Astrocyte of the hippocampus (primary cell): ENCODE measurements around the gene LCN10.
A peak's percentile ranks its signal among the peaks of the same experiment; 100 is the strongest.
"Not testable (repeated sequence)": the region's sequence is repeated elsewhere in the genome, so short reads cannot be mapped to it uniquely, and the experiment has no call there.

Experiments
- DNase-seq: peaks from one replicate; pipeline ENCODE4 v3.0.0; 2011; ENCODE audit warnings: low read depth, low spot score

LCN10 gene

DNA sequence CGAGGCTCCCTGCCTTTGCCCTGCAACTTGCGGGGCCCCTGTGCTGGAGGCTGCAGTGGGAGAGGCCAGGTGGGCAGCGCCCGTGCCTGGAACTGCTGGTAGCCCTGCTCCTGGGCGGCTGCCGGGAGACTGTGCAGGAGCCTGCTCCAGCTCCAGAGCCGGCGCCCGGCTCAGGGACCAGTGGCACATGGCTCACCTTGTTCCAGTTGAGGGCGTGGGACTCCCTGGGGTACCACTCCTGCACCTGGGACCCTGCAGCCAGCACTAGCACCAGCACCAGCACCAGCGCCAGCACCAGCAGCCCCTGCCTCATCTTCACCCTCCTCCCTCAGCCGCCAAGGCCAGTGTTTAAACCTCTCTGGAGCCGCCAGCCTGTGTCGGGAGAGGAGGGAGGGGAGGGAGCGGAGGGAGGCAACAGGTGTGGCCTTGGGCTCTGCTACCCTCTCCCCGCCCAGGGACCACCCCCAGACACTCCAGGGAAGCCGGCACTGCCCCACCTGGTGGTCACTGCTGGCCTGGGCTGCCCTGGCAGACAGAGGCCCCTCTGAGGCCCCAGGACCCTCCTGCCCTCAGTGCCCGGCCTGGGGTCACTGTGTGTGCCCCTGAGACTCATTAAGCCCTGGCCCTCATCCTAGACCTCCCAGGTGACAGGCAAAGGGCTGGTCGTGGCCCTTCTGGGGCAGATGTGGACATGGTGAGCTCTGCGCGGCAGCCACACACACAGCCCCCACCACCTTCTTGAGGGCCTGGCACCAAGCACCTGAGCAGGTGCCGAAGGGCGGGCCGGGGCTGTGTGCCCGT lies at the start of gene LCN10:
LCN10 (minus strand) TSS at position 350 of the 801 bp plus-strand sequence; CDS start at position 313, 37 bp downstream.
- no peak for DNase-seq

DNA sequence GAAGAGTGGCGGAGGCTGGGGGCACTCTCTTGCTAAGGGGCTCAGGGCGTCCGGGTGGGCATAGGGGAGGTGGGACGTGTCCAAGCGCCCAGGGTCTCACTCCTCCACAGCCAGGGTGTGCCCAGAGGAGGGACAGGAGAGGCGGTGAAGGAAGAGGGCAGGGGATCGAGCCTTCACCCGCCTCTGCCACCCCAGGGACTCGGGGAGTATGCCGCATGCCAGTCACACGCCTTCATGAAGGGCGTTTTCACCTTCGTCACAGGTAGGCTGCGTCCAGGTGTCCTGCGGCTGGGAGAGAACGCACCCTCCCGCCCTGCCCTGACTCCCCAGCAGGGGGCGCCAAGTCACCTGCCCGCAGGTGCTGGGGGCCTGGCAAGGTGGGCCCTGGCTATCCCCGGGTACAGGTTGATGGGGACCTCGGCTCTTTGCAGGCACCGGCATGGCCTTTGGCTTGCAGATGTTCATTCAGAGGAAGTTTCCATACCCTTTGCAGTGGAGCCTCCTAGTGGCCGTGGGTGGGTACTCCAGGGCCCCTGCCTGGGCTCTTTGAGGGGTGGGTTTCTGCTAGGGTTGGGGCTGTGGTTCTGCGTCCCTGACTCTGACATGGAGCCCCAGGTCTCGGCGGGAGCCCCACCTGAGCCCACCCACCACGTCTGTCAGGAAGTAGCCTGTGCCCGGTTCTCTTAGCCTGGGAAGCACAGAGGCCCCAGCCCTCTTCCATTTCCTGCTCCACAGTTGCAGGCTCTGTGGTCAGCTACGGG lies 49.0 kb upstream of the LCN10 start:
- peak; percentile 45 for DNase-seq

DNA sequence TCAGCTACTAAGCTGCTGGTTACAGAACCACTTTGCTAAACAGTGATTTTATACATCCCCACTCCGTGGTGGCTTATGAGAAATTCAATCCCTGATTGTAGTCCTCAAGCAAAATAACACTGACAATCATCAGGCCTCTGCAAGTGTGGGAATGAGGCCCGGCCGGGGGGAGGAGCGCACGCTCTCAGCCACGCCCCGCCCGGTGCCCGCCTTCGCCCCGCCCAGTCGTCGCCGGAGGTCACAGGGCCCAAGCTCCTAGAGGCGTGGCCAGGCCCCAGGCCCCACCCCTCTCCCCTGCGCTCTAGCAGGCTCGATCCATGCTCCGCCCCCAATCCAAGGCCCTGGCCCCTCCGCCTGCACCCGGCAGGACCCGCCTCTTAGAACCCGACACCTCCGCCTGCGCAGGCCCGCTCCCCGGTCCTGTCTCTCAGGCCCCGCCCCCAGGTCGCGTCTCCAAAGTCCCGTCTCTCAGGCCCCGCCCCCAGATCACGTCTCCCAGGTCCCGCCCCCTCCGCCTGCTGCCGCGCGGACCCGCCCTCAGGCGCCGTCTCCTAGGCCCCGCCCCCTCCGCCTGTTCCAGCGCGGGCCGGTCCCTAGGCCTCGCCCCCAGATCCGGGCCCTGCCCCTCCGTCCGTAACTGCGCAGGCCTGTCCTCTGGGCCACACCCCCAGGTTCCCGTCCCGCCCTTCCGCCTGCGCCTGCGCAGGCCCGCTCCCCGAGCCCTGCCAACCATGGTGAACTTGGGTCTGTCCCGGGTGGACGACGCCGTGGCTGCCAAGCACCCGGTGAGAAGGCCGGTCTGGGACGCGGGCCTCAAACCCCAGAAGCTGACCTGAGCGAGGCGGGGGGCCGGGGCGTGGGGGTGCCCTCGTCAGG lies 48.1 kb upstream of the LCN10 start, which contains the start of gene TMEM141:
TMEM141 (plus strand) TSS at position 705 of the 876 bp plus-strand sequence; CDS start at position 732, 27 bp downstream.
- DNase-seq = peak; percentile 100

GRCh38 chr9:136789523-136789937 lies 46.8 kb upstream of the LCN10 start:
- no peak for DNase-seq

DNA sequence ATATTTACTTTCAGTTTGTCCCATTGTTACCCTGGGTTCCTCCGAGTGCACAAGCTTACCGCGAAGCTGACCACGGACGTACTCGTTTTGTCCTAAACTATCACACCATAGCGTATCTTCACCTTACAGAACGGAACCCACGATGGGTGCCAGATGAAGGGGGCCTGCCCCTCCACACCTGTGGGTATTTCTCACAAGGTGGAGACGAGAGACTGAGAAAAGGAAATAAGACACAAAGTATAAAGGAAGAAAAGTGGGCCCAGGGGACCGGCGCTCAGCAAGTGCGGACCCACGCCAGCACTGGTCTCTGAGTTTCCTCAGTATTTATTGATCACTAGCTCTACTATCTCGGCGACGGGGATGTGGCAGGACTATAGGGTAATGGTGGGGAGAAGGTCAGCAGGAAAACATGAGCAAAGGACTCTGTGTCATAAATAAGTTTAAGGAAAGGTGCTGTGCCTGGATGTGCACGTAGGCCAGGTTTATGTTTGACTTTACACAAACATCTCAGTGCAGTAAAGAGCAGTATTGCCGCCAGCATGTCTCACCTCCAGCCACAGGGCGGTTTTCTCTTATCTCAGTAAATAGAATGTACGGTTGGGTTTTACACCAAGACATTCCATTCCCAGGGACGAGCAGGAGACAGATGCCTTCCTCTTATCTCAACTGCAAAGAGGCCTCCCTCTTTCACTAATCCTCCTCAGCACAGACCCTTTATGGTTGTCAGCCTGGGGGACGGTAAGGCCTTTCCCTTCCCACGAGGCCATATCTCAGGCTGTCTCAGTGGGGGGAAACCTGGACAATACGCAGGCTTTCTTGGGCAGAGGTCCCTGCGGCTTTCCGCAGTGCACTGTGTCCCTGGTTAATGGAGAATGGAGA lies 46.1 kb upstream of the LCN10 start:
- DNase-seq = not testable (repeated sequence)

- DNase-seq = peak; percentile 73
Observed at GRCh38 chr9:136787690-136788400, 45.1 kb upstream of the LCN10 start.

DNA sequence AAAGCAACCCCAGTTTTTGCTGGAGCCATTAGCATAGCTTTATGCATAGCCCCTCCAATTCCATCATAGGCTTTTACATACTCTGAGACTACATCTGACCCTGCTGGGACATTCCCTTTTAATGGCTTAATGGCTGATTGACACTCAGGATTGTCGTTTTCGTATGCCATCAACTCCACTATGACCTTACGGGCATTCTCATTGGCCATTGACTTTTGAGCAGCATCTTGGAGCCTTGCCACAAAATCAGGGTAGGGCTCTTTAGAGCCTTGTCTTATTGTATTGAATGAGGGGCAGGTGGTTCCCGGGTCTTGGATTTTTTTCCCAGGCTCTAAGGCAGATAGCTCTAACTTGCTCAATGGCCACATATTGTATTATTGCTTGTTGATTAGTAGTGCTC lies 44.2 kb upstream of the LCN10 start:
- not testable (repeated sequence) for DNase-seq

- no peak for DNase-seq
Observed at GRCh38 chr9:136786451-136786850, 43.7 kb upstream of the LCN10 start.

DNA sequence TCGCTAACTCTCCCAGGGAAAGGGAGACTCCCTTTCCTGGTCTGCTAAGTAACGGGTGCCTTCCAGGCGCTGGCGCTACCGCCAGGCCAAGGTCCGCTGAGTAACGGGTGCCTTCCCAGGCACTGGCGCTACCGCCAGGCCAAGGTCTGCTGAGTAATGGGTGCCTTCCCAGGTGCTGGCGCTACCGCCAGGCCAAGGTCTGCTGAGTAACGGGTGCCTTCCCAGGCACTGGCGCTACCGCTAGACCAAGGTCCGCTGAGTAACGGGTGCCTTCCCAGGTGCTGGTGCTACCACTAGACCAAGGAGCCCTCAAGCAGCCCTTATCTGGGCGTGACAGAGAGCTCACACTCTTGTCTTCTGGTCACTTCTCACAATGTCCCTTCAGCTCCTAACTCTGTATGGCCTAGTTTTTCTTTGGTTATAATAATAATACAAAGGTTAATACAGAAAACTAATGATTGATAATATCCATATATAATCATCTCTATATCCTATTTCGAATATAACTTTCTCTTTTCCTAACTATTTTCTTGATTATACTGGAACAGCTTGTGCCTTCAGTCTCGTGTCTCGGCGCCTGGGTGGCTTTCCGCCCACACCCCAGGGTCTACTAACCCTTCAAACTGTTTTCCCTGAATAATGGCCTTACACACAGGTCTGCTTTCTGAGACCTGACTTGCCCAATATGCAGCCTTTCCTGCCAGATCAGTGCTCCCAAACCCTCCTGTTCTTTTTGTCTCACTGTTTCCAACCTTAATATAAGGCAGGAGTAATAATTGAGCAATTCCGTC lies 43.0 kb upstream of the LCN10 start:
- DNase-seq = not testable (repeated sequence)

GRCh38 chr9:136784997-136785361 lies 42.2 kb upstream of the LCN10 start:
- DNase-seq = no peak

DNA sequence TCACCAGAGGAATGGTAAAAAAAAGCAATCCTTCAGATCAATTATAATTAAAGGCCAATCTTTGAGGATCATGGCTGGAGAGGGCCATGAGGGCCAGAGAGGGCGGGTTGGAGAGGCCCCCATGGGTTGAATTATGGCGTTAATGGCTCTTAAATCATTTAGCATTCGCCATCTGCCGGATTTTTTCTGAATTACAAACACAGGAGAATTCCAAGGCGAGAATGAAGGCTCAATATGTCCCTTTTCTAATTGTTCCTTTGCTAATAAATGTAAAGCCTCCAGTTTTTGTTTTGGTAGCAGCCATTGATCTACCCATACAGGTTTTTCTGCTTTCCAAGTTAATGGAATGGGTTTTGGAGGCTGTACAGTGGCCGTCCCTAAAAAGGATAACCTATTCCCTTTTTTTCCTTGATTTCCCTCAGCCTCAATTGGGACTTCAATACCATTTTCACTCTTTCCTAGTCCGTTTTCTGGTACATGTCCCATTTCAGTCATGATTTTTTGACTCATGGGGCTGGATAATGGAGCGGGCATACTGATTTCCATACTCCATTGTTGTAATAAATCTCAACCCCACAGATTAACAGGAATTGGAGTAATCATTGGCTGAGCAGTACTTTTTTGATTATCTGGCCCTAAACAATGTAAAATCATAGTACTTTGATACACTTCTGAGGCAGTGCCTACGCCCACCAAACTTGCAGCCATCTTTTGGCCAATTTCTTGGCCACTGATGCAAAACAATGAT lies 41.7 kb upstream of the LCN10 start:
- DNase-seq = no peak

DNA sequence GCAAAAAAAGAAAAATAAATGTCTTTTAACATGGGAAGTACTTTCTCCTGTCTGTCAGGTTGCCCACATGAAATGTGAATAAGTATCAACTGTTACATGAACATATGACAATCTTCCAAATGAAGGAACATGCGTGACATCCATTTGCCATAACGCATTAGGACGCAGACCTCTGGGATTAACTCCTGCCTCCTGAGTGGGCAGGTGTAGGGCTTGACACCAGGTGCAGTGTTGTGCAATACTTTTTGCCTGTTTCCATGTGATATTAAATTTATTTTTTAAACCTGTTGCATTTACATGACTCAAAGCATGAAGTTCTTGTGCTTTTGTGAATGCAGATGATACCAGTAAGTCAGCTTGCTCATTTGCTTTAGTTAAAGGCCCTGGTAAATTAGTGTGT lies 39.7 kb upstream of the LCN10 start:
- DNase-seq = no peak

- DNase-seq = no peak
Observed at GRCh38 chr9:136779808-136780207, 37.1 kb upstream of the LCN10 start.

DNA sequence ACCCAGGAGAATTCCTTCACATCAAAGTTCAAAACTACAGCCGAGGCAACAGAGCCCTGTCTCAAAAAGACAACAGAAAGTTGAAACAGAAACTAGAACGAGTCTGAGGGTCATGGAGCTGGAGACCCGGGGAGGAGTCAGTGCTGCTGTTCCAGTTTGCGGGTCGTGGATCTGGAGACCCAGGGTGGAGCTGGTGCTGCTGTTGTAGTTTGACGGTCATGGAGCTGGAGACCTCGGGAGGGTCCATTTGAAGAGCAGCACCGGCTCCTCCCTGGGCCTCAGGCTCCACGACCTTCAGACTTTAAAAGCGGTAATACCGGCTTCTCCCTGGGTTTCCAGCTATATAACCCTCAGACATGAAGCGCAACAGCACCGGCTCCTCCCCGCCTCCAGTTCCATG lies 34.6 kb upstream of the LCN10 start:
- no peak for DNase-seq

DNA sequence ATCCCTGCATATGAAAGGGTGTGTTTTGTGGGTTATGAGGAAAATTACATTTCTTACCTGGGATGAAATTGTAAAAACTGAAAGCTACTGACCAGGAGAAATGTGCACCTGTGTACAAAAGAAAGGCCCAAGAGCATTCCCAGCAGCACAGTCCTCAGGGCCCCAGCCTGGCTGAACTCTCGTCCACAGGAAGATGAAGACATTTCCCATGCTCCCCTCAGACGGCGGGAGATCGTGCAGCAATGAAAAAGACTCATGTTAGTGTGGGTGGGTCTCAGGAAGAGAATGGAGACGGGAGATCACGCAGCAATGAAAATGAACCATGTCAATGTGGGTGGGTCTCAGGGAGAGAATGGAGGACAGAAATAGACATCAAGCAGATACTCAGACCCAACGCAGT lies 34.2 kb upstream of the LCN10 start:
- no peak for DNase-seq

DNA sequence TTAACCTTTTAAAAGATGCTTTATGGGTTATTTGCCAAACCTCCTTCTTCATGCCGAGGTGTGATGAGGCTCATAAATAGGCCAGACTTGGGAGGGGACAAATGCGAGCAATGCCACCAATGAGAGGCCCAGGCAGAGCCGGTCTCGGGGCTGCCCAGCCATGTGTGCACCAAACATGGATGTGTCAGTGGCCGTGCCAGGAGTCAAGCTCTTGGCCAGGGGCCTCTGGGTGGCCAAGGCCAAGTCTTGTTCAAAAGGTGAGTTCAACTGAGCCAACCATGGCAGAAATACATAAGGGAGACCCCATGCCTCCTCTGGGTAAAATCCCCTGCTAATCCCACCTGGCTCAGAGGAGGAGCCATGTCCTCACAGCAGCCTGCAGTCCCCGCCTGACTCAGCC lies 32.5 kb upstream of the LCN10 start:
- no peak for DNase-seq

DNA sequence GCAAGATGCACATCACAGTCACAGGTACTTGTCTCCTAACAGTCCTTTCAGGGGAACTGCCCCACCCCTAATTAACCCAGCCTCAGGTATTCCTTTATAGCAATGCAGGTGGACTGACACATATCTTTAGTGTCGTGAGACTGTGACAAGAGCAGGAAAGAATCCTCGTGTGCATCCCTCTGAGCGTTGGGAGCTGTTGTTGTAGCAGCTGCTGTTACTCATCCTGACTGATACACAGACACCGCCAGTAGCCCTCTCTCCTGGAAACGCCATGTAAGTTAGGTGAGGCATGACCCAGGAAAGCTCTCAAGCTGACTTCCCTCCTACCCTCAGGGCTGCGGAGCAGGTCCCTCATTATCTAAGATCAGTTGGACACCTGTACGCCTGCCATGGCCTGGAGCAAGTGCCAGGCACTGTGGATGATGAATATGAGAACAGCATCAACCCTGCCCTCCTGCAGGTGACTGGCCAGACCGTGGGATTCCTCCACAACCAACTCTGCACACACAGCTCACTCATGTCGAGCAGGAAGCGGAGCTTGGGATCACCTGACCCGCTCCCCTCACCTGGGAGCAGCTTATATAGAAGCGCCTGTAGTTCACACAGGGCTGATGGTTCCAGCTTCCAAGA lies 31.8 kb upstream of the LCN10 start:
- no peak for DNase-seq

- DNase-seq = peak; percentile 21
Observed at GRCh38 chr9:136773386-136774044, 30.8 kb upstream of the LCN10 start.
